ENCODE results near the gene TIMP2.
"Not testable (repeated sequence)": the region's sequence is repeated elsewhere in the genome, so short reads cannot be mapped to it uniquely, and the experiment has no call there.

The TIMP2 gene

DNA sequence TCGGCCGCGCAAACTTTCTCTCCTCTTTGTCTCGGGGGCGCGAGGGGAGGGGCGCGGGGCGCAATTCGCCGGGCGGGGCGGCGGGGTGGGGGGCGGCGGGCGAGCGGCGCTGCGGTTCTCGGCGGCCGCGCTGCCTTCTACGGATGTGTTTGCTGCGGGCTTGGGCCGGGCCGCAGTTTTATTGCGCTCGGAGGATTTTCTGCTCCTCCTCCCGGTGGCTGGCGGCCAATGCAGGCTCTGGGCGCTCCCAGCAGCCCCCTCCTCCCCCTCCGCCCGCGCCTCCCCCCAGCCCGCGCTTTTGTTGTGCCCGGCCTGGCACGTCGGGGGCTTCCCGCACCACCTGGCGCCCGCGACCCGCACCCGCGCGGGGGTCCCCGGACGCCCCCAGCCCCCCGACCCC lies at the start of gene TIMP2:
Gene TIMP2 (minus strand): TSS at position 154 of the 400 bp plus-strand sequence. CDS start 299 bp downstream, outside the sequence.
- peak; percentile 60 for DNase-seq

GRCh38 chr17:78973792-78974520 lies 48.8 kb upstream of the TIMP2 start:
- DNase-seq: no peak

DNA sequence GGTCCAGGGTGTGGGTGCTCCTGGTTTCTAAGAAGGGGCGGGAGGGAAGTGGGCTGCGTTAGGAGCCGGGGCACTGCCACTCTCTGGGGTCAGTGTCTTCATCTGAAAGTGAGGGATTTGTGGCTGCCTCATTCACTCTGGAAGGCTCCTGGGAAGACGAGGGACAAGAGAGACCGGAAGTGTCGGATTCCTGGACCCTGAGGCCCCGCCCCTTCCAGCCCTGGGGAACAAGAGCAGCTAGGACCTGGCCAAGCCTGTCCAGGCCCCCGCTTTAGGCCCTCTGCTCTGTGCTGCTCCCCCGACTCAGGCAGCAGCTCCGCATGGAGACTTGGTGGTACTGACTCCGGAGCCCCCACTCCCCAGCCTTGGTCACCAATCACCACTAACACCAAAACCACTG lies 48.0 kb upstream of the TIMP2 start:
- DNase-seq: no peak

DNA sequence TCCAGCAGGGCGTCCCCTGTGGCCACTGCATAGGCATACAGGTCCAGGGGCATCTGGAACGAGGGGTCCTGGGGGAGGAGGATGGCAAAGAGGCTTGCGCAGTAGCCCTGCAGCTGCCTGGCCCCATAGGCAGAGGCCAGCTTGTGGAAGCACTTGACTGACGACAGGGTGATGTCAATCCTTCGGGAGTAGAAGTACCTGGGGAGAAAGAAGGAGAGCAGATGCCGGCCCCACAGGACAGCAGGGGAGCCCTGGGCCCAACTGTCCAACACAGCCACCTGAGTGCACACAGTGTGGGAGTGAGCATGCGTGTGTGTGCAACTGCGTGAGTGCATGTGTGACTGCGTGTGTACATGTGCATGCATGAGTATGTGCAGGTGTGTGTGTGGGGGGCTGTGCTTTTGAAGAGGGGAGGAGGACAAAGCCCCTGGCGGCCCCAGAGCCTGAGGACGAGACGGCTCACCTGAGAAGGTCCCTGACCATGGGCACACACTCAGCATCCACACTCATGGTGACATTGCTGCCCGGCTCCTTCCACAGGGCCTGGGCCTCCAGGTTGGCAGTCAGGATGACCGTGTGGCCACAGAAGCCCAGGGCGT lies 47.4 kb upstream of the TIMP2 start:
- no peak for DNase-seq

DNA sequence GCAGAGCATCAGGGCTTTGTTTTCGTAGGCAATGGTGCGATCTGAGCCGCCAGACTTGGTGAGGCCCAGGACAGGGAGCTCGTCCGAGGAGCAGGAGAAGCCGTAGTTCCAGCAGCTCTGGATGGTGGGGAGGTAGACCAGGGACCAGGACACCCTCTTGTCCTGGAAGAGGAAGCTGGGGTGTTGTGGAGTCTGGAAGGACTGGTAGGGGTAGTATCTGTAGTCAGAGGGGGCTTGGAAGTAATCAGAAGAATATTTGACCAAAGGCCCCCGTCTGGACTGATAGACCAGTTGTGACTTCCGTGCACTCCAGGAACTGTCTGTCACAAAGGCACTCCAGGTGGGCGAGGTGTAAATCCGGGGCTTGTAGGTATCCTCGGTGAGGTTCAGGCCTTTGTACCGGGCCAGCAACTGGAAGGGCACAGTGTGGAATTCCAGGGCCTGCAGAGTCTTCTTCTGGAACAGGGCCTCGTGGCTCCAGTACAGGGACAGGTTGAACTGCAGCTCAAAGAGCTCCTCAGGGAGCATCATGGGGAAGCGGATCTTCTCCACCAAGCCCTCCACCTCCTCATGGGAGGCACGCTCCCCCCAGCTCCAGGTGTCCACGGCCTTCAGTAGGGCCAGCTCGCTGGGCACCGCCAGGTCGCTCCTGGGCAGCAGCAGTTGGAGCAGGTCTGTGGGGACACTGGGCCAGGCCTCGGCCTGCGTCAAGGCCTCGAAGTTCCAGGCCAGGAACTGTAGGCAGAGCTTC lies 46.7 kb upstream of the TIMP2 start:
- DNase-seq: no peak

DNA sequence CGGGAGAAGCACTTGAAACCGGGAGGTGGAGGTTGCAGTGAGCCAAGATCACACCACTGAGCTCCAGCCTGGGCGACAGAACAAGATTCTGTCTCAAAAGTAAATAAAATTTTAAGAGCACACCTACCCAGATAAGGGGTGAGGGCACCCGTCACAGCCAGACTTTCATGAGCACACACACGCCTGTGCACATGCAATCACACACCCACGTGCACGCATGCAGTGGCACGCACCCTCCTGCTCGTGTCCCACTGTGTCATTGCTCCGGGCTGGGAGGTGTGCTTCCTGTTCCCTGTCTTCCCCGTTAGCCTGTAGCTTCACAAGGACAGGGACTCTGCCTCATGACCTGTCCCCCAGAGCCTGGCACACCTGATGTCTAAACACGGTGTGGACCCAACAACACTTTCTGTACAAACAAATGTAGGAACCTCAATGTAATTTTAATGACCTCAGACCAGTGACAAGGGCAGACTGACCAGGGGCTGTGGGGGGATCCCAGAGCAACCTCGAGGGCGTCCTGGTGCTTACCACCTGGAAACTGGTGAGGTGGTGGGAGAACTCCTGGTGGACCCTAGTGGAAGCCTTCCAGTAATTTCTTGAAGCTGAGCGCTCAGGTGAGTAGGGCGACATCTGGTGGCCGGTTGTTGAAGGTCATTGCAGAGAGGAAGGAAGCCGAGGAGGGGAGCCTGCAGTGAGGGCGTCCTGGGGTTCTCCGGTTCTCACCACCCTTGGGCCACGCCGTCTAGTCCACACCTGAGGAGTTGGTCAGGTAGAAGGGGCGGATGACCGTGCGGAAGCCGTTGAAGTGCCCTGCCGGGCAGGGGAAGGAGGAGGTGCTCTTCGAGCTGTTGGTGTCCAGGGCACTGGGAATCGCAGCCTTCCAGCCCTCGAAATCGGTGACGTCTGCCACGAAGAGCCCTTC lies 45.9 kb upstream of the TIMP2 start:
- DNase-seq: peak; percentile 80

GRCh38 chr17:78969865-78970264 lies 44.7 kb upstream of the TIMP2 start:
- DNase-seq: no peak

- DNase-seq: no peak
Measured at GRCh38 chr17:78967782-78968362, 42.7 kb upstream of the TIMP2 start.

- no peak for DNase-seq
Measured at GRCh38 chr17:78966910-78967600, 41.9 kb upstream of the TIMP2 start.

DNA sequence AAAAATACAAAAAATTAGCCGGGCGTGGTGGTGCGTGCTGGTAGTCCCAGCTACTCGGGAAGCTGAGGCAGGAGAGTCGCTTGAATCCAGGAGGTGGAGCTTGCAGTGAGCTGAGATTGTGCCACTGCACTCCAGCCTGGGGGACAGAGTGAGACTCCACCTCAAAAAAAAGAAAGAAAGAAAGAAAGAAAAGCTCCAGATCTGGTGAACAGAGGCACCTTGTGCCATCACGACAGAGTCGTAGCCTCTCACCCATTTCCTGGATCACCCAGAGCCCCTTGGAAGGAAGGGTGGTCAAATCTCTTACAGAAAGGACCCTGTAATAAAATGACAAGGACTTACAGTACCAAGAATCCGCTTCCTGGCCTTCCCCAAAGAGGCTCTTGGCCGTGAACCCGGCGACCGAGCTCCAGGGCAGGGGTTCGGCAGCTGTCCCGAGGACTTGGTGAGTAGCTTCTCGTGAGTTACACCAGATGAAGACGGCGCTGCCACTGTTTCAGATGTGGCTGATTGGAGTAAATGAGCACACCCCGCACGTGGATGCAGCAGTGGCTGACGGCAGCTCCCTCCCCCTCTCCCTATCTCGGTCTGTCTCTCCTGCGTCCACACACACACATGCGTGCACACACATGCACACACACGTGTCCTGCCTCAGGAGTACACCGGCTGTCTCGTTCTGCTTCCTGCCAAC lies 41.1 kb upstream of the TIMP2 start:
- no peak for DNase-seq

DNA sequence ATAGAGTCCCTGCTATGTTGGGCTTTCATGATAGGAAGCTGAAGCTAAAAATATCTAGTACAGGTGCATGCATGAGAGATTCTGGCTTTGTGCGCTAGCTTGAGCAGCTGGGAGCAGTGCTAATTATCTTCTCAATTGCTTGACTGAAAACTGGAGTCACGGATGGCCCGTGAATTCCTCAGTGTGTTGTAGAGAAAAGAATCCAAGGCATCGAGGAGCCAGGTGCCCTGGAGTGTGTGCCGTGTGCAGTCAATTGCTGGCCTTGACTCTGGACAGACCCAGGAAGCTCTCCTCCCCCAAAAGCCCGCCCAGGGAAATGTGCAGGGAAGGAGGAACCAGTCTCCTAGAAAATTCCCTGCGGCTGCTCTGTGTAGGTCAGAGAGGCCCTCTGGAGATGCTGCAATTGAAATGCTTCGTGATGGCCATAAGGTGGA lies 40.3 kb upstream of the TIMP2 start:
- DNase-seq: no peak

- DNase-seq: no peak
Measured at GRCh38 chr17:78963378-78963777, 38.2 kb upstream of the TIMP2 start.

DNA sequence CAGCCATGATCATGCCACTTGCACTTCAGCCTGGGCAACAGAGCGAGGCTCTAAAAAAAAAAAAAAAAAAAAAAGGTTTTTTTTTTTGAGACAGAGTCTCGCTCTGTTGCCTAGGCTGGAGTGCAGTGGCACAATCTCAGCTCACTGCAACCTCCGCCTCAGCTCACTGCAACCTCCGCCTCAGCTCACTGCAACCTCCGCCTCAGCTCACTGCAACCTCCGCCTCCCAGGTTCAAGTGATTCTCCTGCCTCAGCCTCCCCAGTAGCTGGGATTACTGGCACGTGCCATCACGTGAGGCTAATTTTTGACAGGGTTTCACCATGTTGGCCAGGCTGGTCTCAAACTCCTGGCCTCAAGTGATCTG lies 37.8 kb upstream of the TIMP2 start:
- DNase-seq: not testable (repeated sequence)

DNA sequence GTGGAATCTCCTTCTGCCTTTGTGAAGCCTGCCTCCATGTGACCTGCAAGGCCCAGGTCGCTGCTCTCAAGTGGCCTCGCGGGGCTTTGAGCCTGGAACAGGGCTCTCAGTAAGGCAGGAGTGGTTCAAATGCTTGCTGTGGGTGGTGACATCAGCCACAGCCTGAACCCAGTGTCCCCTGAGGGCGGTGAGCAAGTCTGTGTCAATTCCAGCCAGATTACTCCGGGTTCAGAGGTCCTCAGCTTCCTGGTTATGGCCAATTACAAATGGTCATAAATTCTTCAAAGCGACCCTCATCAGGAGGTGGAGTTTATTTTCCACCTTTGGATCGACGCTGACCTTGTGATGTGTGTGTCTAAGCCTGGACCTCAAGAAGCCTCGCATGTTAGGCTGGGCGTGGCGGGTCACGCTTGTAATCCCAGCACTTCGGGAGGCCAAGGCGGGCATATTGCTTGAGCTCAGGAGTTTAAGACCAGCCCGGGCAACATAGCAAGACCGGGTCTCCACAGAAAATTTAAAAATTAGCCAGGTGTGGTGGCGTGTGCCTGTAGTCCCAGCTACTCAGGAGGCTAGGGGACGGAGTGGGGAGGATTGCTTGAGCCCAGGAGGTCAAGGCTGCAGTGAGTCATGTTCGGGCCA lies 37.3 kb upstream of the TIMP2 start:
- DNase-seq: no peak

- DNase-seq: no peak
Measured at GRCh38 chr17:78961571-78961970, 36.4 kb upstream of the TIMP2 start.

GRCh38 chr17:78960928-78961327 lies 35.7 kb upstream of the TIMP2 start:
- no peak for DNase-seq

DNA sequence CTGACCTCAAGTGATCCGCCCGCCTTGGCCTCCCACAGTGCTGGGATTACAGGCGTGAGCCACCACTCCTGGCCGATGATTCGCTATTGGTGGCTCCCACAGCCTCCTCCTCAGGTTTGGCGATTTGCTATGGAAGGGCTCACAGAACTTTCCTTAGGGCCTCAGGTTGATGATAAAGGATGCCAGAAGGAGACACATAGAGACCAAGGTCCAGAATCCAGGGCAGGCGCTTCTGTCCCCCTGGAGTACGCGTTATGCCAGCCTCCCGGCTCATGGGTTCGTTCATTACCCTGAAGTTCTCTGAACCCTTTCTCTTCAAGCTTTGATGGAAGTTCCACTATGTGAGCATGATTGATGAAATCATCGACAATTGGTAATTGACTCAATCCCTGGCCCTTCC lies 34.6 kb upstream of the TIMP2 start:
- no peak for DNase-seq

GRCh38 chr17:78958641-78959127 lies 33.5 kb upstream of the TIMP2 start:
- DNase-seq: no peak

DNA sequence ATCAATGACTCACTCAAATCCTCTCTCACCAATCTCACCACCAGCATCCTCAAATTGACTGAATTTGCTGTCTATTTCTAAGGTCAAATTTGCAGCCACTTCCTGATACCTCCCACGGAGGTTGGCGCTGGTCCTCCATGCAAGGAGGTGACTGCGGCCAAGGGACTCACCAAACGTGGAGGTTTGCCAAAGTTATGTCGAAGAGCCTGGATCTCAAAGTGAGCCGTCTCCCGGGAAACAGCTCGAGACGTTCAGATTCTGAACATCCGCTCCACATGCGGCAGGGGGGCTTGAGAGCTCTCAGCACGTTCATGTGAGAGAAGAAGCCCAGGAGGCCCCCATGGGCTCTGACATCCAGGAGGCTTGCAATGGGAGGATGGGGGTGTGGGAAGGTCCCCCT lies 31.9 kb upstream of the TIMP2 start:
- no peak for DNase-seq

- DNase-seq: no peak
Measured at GRCh38 chr17:78956254-78956653, 31.1 kb upstream of the TIMP2 start.

- no peak for DNase-seq
Measured at GRCh38 chr17:78954684-78955083, 29.5 kb upstream of the TIMP2 start.

Data from activated naive CD4-positive, alpha-beta T cell treated with Interleukin-2 at 50 U/mL for 16 hours (primary cell).